Hematopoietic multipotent progenitor cell treated with erythropoietin and hydrocortisone succinate and interleukin-3 and kit ligand, for 15 days (in vitro differentiated cells): Measurements from ENCODE around the gene PPP1R9A.

Experiments used
- DNase-seq: peaks from one replicate; pipeline ENCODE4 v3.0.0-alpha.2; 2015; ENCODE audit warnings: low spot score

PPP1R9A gene

GRCh38 chr7:95263785-95264362 is 356.5 kb downstream of the PPP1R9A start:
- no peak for DNase-seq

GRCh38 chr7:95264363-95264891 is 357.0 kb downstream of the PPP1R9A start:
- DNase-seq, result no peak

- DNase-seq, result no peak
These were observed 358.2 kb downstream of the PPP1R9A start for GRCh38 chr7:95265634-95266033.

GRCh38 chr7:95267754-95268153 is 360.4 kb downstream of the PPP1R9A start:
- no peak for DNase-seq

- no peak for DNase-seq
These were observed 362.2 kb downstream of the PPP1R9A start for GRCh38 chr7:95269640-95270039.

- DNase-seq, result no peak
These were observed 368.7 kb downstream of the PPP1R9A start for GRCh38 chr7:95276114-95276513.

- no peak for DNase-seq
These were observed 372.0 kb downstream of the PPP1R9A start for GRCh38 chr7:95279417-95279816.

- no peak for DNase-seq
These were observed 378.7 kb downstream of the PPP1R9A start for GRCh38 chr7:95286096-95286495.

- no peak for DNase-seq
These were observed 382.9 kb downstream of the PPP1R9A start for GRCh38 chr7:95290166-95290830.

GRCh38 chr7:95295397-95295796 is 388.0 kb downstream of the PPP1R9A start:
- no peak for DNase-seq

GRCh38 chr7:95296456-95296855 is 389.1 kb downstream of the PPP1R9A start:
- no peak for DNase-seq

GRCh38 chr7:95297041-95297440 is 389.6 kb downstream of the PPP1R9A start:
- DNase-seq, result no peak

- DNase-seq, result no peak
These were observed 390.7 kb downstream of the PPP1R9A start for GRCh38 chr7:95298091-95298490.

- DNase-seq, result no peak
These were observed 395.9 kb downstream of the PPP1R9A start for GRCh38 chr7:95303013-95303905.

- DNase-seq, result no peak
These were observed 397.6 kb downstream of the PPP1R9A start for GRCh38 chr7:95304990-95305389.

GRCh38 chr7:95309951-95310350 is 402.6 kb downstream of the PPP1R9A start:
- DNase-seq, result no peak

GRCh38 chr7:95311389-95311788 is 404.0 kb downstream of the PPP1R9A start:
- no peak for DNase-seq

- no peak for DNase-seq
These were observed 405.2 kb downstream of the PPP1R9A start for GRCh38 chr7:95312561-95312960.

GRCh38 chr7:95316588-95316987 is 409.2 kb downstream of the PPP1R9A start:
- DNase-seq, result no peak

- DNase-seq, result no peak
These were observed 410.2 kb downstream of the PPP1R9A start for GRCh38 chr7:95317546-95317945.

- DNase-seq, result no peak
These were observed 410.6 kb downstream of the PPP1R9A start for GRCh38 chr7:95317966-95318365.

- no peak for DNase-seq
These were observed 411.2 kb downstream of the PPP1R9A start for GRCh38 chr7:95318501-95319100.
